ENCODE results near the gene LIN37.

DNA sequence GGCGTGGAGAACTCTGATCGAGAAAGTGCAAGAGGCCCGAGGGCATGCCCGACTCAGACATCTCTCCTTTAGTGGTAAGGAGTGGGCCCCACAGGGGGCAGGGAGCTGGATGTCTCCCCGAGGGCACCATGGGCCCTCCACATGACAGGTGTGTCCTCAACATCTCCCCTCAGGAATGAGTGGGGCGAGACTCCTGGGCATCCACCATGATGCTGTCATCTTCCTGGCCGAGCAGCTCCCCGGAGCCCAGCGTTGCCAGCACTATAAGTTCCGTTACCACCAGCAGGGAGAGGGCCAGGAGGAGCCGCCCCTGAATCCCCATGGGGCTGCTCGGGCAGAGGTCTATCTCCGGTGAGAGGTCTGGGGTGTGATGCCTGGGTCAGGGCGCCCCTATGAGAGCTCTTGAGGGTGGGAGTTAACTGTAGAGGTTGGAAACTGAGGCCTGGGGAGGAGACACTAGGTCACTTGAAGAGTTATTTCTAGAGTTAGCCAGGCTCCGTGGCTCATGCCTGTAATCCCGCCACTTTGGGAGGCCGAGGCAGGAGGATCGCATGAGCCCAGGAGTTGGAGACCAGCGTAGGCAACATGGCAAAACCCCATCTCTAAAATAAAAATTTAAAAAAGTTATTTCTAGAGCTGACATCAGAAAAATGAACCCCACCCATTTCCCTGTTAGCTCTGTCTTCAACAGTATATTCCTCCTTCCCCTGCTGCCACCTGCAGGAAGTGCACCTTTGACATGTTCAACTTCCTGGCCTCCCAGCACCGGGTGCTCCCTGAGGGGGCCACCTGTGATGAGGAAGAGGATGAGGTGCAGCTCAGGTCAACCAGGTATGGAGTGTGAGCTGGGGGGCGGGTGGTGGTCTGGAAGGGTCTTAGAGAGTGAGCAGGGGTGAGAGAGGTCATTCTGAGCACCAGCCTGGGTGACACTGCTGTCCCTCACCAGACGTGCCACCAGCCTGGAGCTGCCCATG lies 11.2 kb upstream of the LIN37 start:
- TF ChIP-seq, protein P1, sequence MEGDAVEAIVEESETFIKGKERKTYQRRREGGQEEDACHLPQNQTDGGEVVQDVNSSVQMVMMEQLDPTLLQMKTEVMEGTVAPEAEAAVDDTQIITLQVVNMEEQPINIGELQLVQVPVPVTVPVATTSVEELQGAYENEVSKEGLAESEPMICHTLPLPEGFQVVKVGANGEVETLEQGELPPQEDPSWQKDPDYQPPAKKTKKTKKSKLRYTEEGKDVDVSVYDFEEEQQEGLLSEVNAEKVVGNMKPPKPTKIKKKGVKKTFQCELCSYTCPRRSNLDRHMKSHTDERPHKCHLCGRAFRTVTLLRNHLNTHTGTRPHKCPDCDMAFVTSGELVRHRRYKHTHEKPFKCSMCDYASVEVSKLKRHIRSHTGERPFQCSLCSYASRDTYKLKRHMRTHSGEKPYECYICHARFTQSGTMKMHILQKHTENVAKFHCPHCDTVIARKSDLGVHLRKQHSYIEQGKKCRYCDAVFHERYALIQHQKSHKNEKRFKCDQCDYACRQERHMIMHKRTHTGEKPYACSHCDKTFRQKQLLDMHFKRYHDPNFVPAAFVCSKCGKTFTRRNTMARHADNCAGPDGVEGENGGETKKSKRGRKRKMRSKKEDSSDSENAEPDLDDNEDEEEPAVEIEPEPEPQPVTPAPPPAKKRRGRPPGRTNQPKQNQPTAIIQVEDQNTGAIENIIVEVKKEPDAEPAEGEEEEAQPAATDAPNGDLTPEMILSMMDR (IDR thresholded peaks at IDR 0.05) = no peak
- TF ChIP-seq, protein P2, sequence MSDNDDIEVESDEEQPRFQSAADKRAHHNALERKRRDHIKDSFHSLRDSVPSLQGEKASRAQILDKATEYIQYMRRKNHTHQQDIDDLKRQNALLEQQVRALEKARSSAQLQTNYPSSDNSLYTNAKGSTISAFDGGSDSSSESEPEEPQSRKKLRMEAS (CRISPR knock-in tag; IDR thresholded peaks at IDR 0.05) = no peak
- TF ChIP-seq HMGA2 (CRISPR knock-in tag; IDR thresholded peaks at IDR 0.05) (no peak), NFYB (CRISPR knock-in tag; conservative IDR thresholded peaks at IDR 0.05; ENCODE audit: low read depth) (no peak), MYBL2 (CRISPR knock-in tag; IDR thresholded peaks at IDR 0.05) (no peak), IRF2 (CRISPR knock-in tag; IDR thresholded peaks at IDR 0.05; ENCODE audit: borderline replicate concordance, low read depth) (no peak), FOXK1 (CRISPR knock-in tag; IDR thresholded peaks at IDR 0.05) (no peak), ELF4 (CRISPR knock-in tag; IDR thresholded peaks at IDR 0.05; ENCODE audit: low read depth) (no peak), TEAD1 (CRISPR knock-in tag; IDR thresholded peaks at IDR 0.05) (no peak), CREB1 (CRISPR knock-in tag; IDR thresholded peaks at IDR 0.05) (no peak)
- TF ChIP-seq, protein P3, sequence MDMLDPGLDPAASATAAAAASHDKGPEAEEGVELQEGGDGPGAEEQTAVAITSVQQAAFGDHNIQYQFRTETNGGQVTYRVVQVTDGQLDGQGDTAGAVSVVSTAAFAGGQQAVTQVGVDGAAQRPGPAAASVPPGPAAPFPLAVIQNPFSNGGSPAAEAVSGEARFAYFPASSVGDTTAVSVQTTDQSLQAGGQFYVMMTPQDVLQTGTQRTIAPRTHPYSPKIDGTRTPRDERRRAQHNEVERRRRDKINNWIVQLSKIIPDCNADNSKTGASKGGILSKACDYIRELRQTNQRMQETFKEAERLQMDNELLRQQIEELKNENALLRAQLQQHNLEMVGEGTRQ (CRISPR knock-in tag; IDR thresholded peaks at IDR 0.05) = no peak
- TF ChIP-seq, protein P4, sequence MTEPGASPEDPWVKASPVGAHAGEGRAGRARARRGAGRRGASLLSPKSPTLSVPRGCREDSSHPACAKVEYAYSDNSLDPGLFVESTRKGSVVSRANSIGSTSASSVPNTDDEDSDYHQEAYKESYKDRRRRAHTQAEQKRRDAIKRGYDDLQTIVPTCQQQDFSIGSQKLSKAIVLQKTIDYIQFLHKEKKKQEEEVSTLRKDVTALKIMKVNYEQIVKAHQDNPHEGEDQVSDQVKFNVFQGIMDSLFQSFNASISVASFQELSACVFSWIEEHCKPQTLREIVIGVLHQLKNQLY (CRISPR knock-in tag; IDR thresholded peaks at IDR 0.05) = no peak
- TF ChIP-seq, protein P5, sequence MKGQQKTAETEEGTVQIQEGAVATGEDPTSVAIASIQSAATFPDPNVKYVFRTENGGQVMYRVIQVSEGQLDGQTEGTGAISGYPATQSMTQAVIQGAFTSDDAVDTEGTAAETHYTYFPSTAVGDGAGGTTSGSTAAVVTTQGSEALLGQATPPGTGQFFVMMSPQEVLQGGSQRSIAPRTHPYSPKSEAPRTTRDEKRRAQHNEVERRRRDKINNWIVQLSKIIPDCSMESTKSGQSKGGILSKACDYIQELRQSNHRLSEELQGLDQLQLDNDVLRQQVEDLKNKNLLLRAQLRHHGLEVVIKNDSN (CRISPR knock-in tag; IDR thresholded peaks at IDR 0.05) = no peak
- TF ChIP-seq, protein P6, sequence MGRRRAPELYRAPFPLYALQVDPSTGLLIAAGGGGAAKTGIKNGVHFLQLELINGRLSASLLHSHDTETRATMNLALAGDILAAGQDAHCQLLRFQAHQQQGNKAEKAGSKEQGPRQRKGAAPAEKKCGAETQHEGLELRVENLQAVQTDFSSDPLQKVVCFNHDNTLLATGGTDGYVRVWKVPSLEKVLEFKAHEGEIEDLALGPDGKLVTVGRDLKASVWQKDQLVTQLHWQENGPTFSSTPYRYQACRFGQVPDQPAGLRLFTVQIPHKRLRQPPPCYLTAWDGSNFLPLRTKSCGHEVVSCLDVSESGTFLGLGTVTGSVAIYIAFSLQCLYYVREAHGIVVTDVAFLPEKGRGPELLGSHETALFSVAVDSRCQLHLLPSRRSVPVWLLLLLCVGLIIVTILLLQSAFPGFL (CRISPR knock-in tag; IDR thresholded peaks at IDR 0.05; ENCODE audit: borderline replicate concordance) = no peak
